ENCODE measurements around the gene EPHB1. TPM values are rescaled to one million over a fixed set of nuclear protein-coding genes. Genes with fewer than 3 reads are reported as not detected.

EPHB1 gene
- total RNA-seq, 1 experiment from 2014 or later = 2.8 TPM

- H3K79me1 ChIP-seq (ENCODE audit: insufficient read depth, low read depth, low read length, poor library complexity, severe bottlenecking) = no peaks in the 10 kb centered on the region
- H3K4me1 ChIP-seq (ENCODE audit: insufficient read depth, low read length) = peaks cover 5% of the 10 kb centered on the region; the same call in 1 of the 2 replicates
- no peaks in the 10 kb centered on the region for H3K23me2 ChIP-seq (ENCODE audit: insufficient read length, low read depth, low read length, poor library complexity, severe bottlenecking)
- H2AFZ ChIP-seq (ENCODE audit: low read length) = no peak overlapping the region
- H3K9ac ChIP-seq (ENCODE audit: extremely low read depth, insufficient read length, low read length) = no peak overlapping the region
- no peak overlapping the region for H3K27ac ChIP-seq (ENCODE audit: insufficient read length, low read depth, low read length)
- peak overlapping the region; percentile 33; the same call in 1 of the 2 replicates for H3K14ac ChIP-seq (ENCODE audit: insufficient read depth, low read length)
- H4K8ac ChIP-seq (replicated peaks; ENCODE audit: insufficient read length, low read depth, low read length) = no peak overlapping the region
- Mint-ChIP-seq H3K9me3 (no peaks in the 10 kb centered on the region), H3K27me3 (ENCODE audit: low read depth) (no peaks in the 10 kb centered on the region; the same call in 1 of the 2 replicates), H3K36me3 (ENCODE audit: insufficient read depth in 1 of 3, low read depth in 3 of 3) (no peaks in the 10 kb centered on the region), H3K4me3 (no peak overlapping the region), H3K4me1 (peaks cover 25 to 27% of the 10 kb centered on the region in 2 experiments), H3K27ac (peak overlapping the region in 1 of 3 experiments; percentile 29; a peak in 1 of 7 replicates)
- H4K20me1 ChIP-seq (ENCODE audit: control insufficient read depth, insufficient read depth, insufficient read length) = peaks cover 2% of the 10 kb centered on the region
- H4K5ac ChIP-seq (ENCODE audit: insufficient read length, low read depth, low read length) = no peak overlapping the region
- DNase-seq = no peak
- no peak overlapping the region for H2AK5ac ChIP-seq (ENCODE audit: insufficient read length, low read length)
- H4K91ac ChIP-seq (ENCODE audit: insufficient read length, low read depth, low read length) = no peak overlapping the region
- no peak overlapping the region for H3K4me2 ChIP-seq (ENCODE audit: insufficient read depth, insufficient read length, low read length)
- no peak overlapping the region for H2BK120ac ChIP-seq (ENCODE audit: low read depth, low read length, poor library complexity, severe bottlenecking)
- no peak overlapping the region for H2BK15ac ChIP-seq (ENCODE audit: low read depth, low read length)
- H3K27me3 ChIP-seq (ENCODE audit: insufficient read depth, low read length) = no peaks in the 10 kb centered on the region
- no CpG with 5 or more reads among the region's 1 CpG for WGBS (ENCODE audit: extremely low coverage, insufficient read length, low lambda C conversion rate)
- no peaks in the 10 kb centered on the region for H3K79me2 ChIP-seq (ENCODE audit: insufficient read depth, low read length)
- H2BK20ac ChIP-seq (ENCODE audit: low read depth, low read length, poor library complexity, severe bottlenecking) = no peak overlapping the region
- no peaks in the 10 kb centered on the region for H3K9me3 ChIP-seq (ENCODE audit: control insufficient read depth, low read depth, low read length)
- no peak overlapping the region for H3K23ac ChIP-seq (ENCODE audit: insufficient read length, low read depth, low read length)
- H3K4ac ChIP-seq (ENCODE audit: low read depth, low read length) = no peak overlapping the region
- no peak overlapping the region for H2BK12ac ChIP-seq (ENCODE audit: insufficient read length, low read depth, low read length)
- H3T11ph ChIP-seq (ENCODE audit: low read length) = no peak overlapping the region
- no peak overlapping the region for H2BK5ac ChIP-seq (ENCODE audit: insufficient read length, low read length)
- H3K56ac ChIP-seq (ENCODE audit: insufficient read length, low read depth, low read length) = no peak overlapping the region
- no peak for TF ChIP-seq CTCF (conservative IDR thresholded peaks at IDR 0.05)
- H3K18ac ChIP-seq (ENCODE audit: insufficient read length, low read depth, low read length) = no peak overlapping the region
These were observed 288.1 kb downstream of the EPHB1 start for GRCh38 chr3:135083179-135083578.

Data from H9 (cell line).